GM23338 (cell line): ENCODE measurements around the gene TAF15. TPM values are rescaled to one million over a fixed set of nuclear protein-coding genes. Genes with fewer than 3 reads are reported as not detected.

ENCODE experiments used
- ATAC-seq: fragments of 200-7000 bp; cut with Tn5 transposase; 3 replicates; pipeline ENCODE4 v1.9.1; 2020
- DNase-seq: peaks from one replicate; pipeline ENCODE4 v3.0.0-alpha.2; 2015; ENCODE audit warnings: low spot score
- H2AFZ ChIP-seq: fragments of 200-600 bp; sonication (generic); 2 replicates; pipeline ENCODE4 v1.8.0; 2016; ENCODE audit warnings: antibody characterized with exemption, mild to moderate bottlenecking, moderate library complexity
- H3F3A ChIP-seq: fragments of 200-600 bp; sonication (generic); replicated peaks from 2 replicates; pipeline ENCODE4 v1.8.0; 2017; ENCODE audit warnings: antibody characterized with exemption, mixed run types, low read depth
- H3K27ac ChIP-seq: fragments of 200-600 bp; sonication (generic); 2 replicates; pipeline ENCODE4 v1.6.1; 2016; ENCODE audit warnings: low read depth
- H3K27me3 ChIP-seq: fragments of 200-600 bp; sonication (generic); 2 replicates; pipeline ENCODE4 v1.8.0; 2016; ENCODE audit warnings: mild to moderate bottlenecking, mixed run types, moderate library complexity; ENCODE audit not compliant: insufficient read depth
- H3K36me3 ChIP-seq: fragments of 200-600 bp; sonication (generic); 2 replicates; pipeline ENCODE4 v1.8.0; 2016; ENCODE audit warnings: mild to moderate bottlenecking; ENCODE audit not compliant: insufficient read depth
- H3K4me1 ChIP-seq: fragments of 200-600 bp; sonication (generic); 2 replicates; pipeline ENCODE4 v1.8.0; 2016; ENCODE audit warnings: mild to moderate bottlenecking, moderate library complexity; ENCODE audit not compliant: insufficient read depth
- H3K4me2 ChIP-seq: fragments of 200-600 bp; sonication (generic); 2 replicates; pipeline ENCODE4 v1.7.1; 2017; ENCODE audit warnings: mixed run types
- H3K4me3 ChIP-seq: fragments of 200-600 bp; sonication (generic); 2 replicates; pipeline ENCODE4 v1.6.1; 2016; ENCODE audit warnings: mixed run types
- H3K79me2 ChIP-seq: fragments of 200-600 bp; sonication (generic); replicated peaks from 2 replicates; pipeline ENCODE4 v1.8.0; 2017; ENCODE audit warnings: mild to moderate bottlenecking; ENCODE audit not compliant: insufficient read depth
- H3K9me2 ChIP-seq: fragments of 200-600 bp; sonication (generic); 2 replicates; pipeline ENCODE4 v1.8.0; 2017; ENCODE audit not compliant: insufficient read depth
- H4K20me1 ChIP-seq: fragments of 200-600 bp; sonication (generic); replicated peaks from 2 replicates; pipeline ENCODE4 v1.8.0; 2017; ENCODE audit warnings: mild to moderate bottlenecking; ENCODE audit not compliant: insufficient read depth
- H3K27ac Mint-ChIP-seq: 2 replicates; pipeline ENCODE4 v1.8.0; 2020; ENCODE audit warnings: inconsistent platforms, mild to moderate bottlenecking, moderate library complexity, mixed read lengths
- H3K27me3 Mint-ChIP-seq: 3 replicates; pipeline ENCODE4 v1.8.0; 2022; ENCODE audit warnings: low read depth, mild to moderate bottlenecking, moderate library complexity, mixed read lengths, inconsistent platforms; ENCODE audit not compliant: insufficient read depth, poor library complexity
- H3K36me3 Mint-ChIP-seq: 3 replicates; pipeline ENCODE4 v1.8.0; 2021; ENCODE audit warnings: low read depth, mild to moderate bottlenecking, inconsistent platforms, moderate library complexity, mixed read lengths
- H3K4me1 Mint-ChIP-seq: 3 replicates; pipeline ENCODE4 v1.8.0; 2020; ENCODE audit warnings: mild to moderate bottlenecking, inconsistent platforms, mixed read lengths
- H3K4me3 Mint-ChIP-seq: 3 replicates; pipeline ENCODE4 v1.8.0; 2021; ENCODE audit warnings: moderate library complexity, mild to moderate bottlenecking, inconsistent platforms, mixed read lengths
- H3K9me3 Mint-ChIP-seq: 3 replicates; pipeline ENCODE4 v1.8.0; 2020; ENCODE audit warnings: moderate library complexity, mild to moderate bottlenecking, inconsistent platforms, mixed read lengths
- CREB1 ChIP-seq: fragments of 250-450 bp; sonication (Bioruptor Pico); IDR thresholded peaks from 2 replicates; pipeline ENCODE4 v1.5.0; 2020; ENCODE audit warnings: low read depth, mild to moderate bottlenecking, moderate library complexity
- CTCF ChIP-seq, 2 experiments: fragments of 200-600 bp in 1 of 2; sonication (generic) in 1 of 2; conservative IDR thresholded peaks; 2 replicates each; pipeline versions ENCODE4 v1.5.1 to v1.6.1; 2016 to 2017; ENCODE audit warnings: antibody characterized with exemption in 2 of 2, low read depth in 2 of 2, mild to moderate bottlenecking in 2 of 2, moderate library complexity in 1 of 2
- ETS1 ChIP-seq: IDR thresholded peaks from 2 replicates; pipeline ENCODE4 v1.6.1; 2016; ENCODE audit warnings: antibody characterized with exemption
- EZH2 ChIP-seq: fragments of 200-600 bp; sonication (generic); IDR thresholded peaks from one replicate; pipeline ENCODE4 v1.8.0; 2017; ENCODE audit warnings: antibody characterized with exemption, mild to moderate bottlenecking, low read depth; ENCODE audit not compliant: unreplicated experiment
- EZH2phosphoT487 ChIP-seq: fragments of 200-600 bp; sonication (generic); IDR thresholded peaks from one replicate; pipeline ENCODE4 v1.8.1; 2018; ENCODE audit warnings: antibody characterized with exemption; ENCODE audit not compliant: unreplicated experiment
- JUNB ChIP-seq: IDR thresholded peaks from one replicate; pipeline ENCODE4 v1.6.1; 2016; ENCODE audit warnings: antibody characterized with exemption; ENCODE audit not compliant: unreplicated experiment
- NANOG ChIP-seq: IDR thresholded peaks from 2 replicates; pipeline ENCODE4 v1.6.1; 2016; ENCODE audit warnings: antibody characterized with exemption, borderline replicate concordance
- POLR2AphosphoS5 ChIP-seq: IDR thresholded peaks from 2 replicates; pipeline ENCODE4 v1.6.1; 2016; ENCODE audit warnings: antibody characterized with exemption, low read depth
- STAT1 ChIP-seq: IDR thresholded peaks from one replicate; pipeline ENCODE4 v1.6.1; 2016; ENCODE audit warnings: antibody characterized with exemption; ENCODE audit not compliant: unreplicated experiment
- ZNF114 ChIP-seq: fragments of 250-450 bp; sonication (Bioruptor Pico); IDR thresholded peaks from 2 replicates; pipeline ENCODE4 v1.5.0; 2020; ENCODE audit warnings: mild to moderate bottlenecking, moderate library complexity
- ZNF331 ChIP-seq: fragments of 250-450 bp; sonication (Bioruptor Pico); IDR thresholded peaks from 2 replicates; pipeline ENCODE4 v1.5.0; 2020; ENCODE audit warnings: low read depth, mild to moderate bottlenecking, moderate library complexity
- ZNF462 ChIP-seq: fragments of 250-450 bp; sonication (Bioruptor Pico); IDR thresholded peaks from 2 replicates; pipeline ENCODE4 v1.5.0; 2020; ENCODE audit warnings: mild to moderate bottlenecking, moderate library complexity
- polyA plus RNA-seq: library from polyadenylated mRNA; unstranded; fragments of >200 nt; fragmentation: Nextera tagmentation; extraction: Ambion mirVana; gene quantifications from 2 replicates; pipeline ENCODE4 v1.2.1, GENCODE V29; 2016
- total RNA-seq: library from RNA; depleted of rRNA; stranded (reverse); fragments of >200 nt; shearing (Covaris generic); gene quantifications from 2 replicates; pipeline ENCODE4 v1.2.3, GENCODE V29; 2014
- TF ChIP-seq, protein P1 (sequence below): IDR thresholded peaks from one replicate; pipeline ENCODE4 v1.6.1; 2018; ENCODE audit warnings: antibody characterized with exemption; ENCODE audit not compliant: unreplicated experiment

The TAF15 gene
- total and polyA plus RNA-seq, 2 experiments from 2014 or later = 33.8 to 109 TPM

DNA sequence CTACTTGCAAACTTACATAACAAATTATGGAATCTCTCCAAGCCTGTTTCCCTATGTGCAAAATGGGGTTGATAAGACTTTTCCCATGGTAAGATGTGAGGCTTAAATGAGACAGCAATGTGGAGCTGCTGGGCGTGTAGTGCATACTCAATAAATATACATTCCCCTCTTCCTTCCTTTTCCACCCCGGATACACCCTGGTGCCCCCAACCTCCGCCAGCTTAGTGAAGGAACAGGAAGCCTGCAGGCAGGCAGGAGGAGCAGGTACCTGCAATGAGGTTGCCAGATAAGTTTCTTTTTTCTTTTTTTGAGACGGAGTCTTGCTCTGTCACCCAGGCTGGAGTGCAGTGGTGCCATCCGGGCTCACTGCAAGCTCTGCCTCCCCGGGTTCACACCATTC is 33.7 kb upstream of the TAF15 start:
- H3K9me3 Mint-ChIP-seq = no peaks in the 10 kb centered on the region

More for the DNA sequence above, 33.7 kb upstream of the TAF15 start:
- H4K20me1 ChIP-seq = no peaks in the 10 kb centered on the region
- no peaks in the 10 kb centered on the region for H3K9me2 ChIP-seq
- no peak overlapping the region for H3K4me3 Mint-ChIP-seq
- no peaks in the 10 kb centered on the region for H3K27me3 Mint-ChIP-seq
- DNase-seq (no peak), ATAC-seq (no peak)
- H3K36me3 Mint-ChIP-seq = no peaks in the 10 kb centered on the region
- peaks cover 13% of the 10 kb centered on the region for H3K4me1 ChIP-seq
- H3K79me2 ChIP-seq = no peaks in the 10 kb centered on the region
- H3F3A ChIP-seq = no peaks in the 10 kb centered on the region
- H3K27me3 ChIP-seq = no peaks in the 10 kb centered on the region
- H3K4me3 ChIP-seq = no peak overlapping the region
- peaks cover 34% of the 10 kb centered on the region for H3K4me1 Mint-ChIP-seq
- peak overlapping the region; percentile 97; the same call in 1 of the 2 replicates for H2AFZ ChIP-seq
- H3K27ac ChIP-seq = no peak overlapping the region
- TF ChIP-seq JUNB (no peak), ZNF114 (CRISPR knock-in tag) (no peak), CREB1 (CRISPR knock-in tag) (no peak), EZH2 (no peak), ZNF462 (CRISPR knock-in tag) (no peak), NANOG (no peak), EZH2phosphoT487 (no peak), ETS1 (no peak), STAT1 (no peak), ZNF331 (CRISPR knock-in tag) (no peak), CTCF (conservative IDR thresholded peaks at IDR 0.05; ENCODE audit: low read depth in 2 of 2) (no peak), POLR2AphosphoS5 (no peak)
- TF ChIP-seq, protein P1, sequence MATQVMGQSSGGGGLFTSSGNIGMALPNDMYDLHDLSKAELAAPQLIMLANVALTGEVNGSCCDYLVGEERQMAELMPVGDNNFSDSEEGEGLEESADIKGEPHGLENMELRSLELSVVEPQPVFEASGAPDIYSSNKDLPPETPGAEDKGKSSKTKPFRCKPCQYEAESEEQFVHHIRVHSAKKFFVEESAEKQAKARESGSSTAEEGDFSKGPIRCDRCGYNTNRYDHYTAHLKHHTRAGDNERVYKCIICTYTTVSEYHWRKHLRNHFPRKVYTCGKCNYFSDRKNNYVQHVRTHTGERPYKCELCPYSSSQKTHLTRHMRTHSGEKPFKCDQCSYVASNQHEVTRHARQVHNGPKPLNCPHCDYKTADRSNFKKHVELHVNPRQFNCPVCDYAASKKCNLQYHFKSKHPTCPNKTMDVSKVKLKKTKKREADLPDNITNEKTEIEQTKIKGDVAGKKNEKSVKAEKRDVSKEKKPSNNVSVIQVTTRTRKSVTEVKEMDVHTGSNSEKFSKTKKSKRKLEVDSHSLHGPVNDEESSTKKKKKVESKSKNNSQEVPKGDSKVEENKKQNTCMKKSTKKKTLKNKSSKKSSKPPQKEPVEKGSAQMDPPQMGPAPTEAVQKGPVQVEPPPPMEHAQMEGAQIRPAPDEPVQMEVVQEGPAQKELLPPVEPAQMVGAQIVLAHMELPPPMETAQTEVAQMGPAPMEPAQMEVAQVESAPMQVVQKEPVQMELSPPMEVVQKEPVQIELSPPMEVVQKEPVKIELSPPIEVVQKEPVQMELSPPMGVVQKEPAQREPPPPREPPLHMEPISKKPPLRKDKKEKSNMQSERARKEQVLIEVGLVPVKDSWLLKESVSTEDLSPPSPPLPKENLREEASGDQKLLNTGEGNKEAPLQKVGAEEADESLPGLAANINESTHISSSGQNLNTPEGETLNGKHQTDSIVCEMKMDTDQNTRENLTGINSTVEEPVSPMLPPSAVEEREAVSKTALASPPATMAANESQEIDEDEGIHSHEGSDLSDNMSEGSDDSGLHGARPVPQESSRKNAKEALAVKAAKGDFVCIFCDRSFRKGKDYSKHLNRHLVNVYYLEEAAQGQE = no peak
- no peaks in the 10 kb centered on the region for H3K36me3 ChIP-seq
- no peak overlapping the region for H3K4me2 ChIP-seq
- no peak overlapping the region for H3K27ac Mint-ChIP-seq
